Liver (tissue), 9 donors: ENCODE measurements around the gene ARHGEF40. TPM values are rescaled to one million over a fixed set of nuclear protein-coding genes. Genes with fewer than 3 reads are reported as not detected.
A peak's percentile ranks its signal among the peaks of the same experiment; 100 is the strongest.

ENCODE experiments used
- DNase-seq: peaks from one replicate; pipeline ENCODE4 v3.0.0-alpha.2; 2017; ENCODE audit warnings: low spot score
- H3K27ac ChIP-seq, 2 donors: one replicate each; pipeline ENCODE4 v1.7.0; 2013; ENCODE audit warnings: inconsistent platforms in 2 of 2, low read length in 2 of 2, control low read depth in 1 of 2, low read depth in 1 of 2, mild to moderate bottlenecking in 1 of 2
- H3K27me3 ChIP-seq, 4 donors: one replicate each; pipeline versions ENCODE4 v1.6.1 to v1.7.0; 2013; ENCODE audit warnings: low read length in 3 of 4, inconsistent platforms in 1 of 4, mild to moderate bottlenecking in 1 of 4, moderate library complexity in 1 of 4; ENCODE audit not compliant: control insufficient read depth in 4 of 4, insufficient read depth in 4 of 4
- H3K36me3 ChIP-seq, 4 donors: one replicate each; pipeline versions ENCODE4 v1.6.1 to v1.7.0; 2013; ENCODE audit warnings: low read length in 3 of 4, mild to moderate bottlenecking in 3 of 4, low read depth in 1 of 4, moderate library complexity in 1 of 4; ENCODE audit not compliant: control insufficient read depth in 4 of 4, insufficient read depth in 3 of 4
- H3K4me1 ChIP-seq, 4 donors: one replicate each; pipeline versions ENCODE4 v1.6.1 to v1.7.0; 2013; ENCODE audit warnings: low read length in 3 of 4, mild to moderate bottlenecking in 3 of 4, moderate library complexity in 1 of 4; ENCODE audit not compliant: control insufficient read depth in 4 of 4, insufficient read depth in 4 of 4
- H3K4me3 ChIP-seq, 3 donors: one replicate each; pipeline versions ENCODE4 v1.6.1 to v1.7.0; 2013; ENCODE audit warnings: low read length in 3 of 3, control low read depth in 1 of 3, low read depth in 1 of 3, mild to moderate bottlenecking in 1 of 3
- H3K9ac ChIP-seq, 2 donors: one replicate each; pipeline ENCODE4 v1.7.0; 2013; ENCODE audit warnings: low read length in 2 of 2, mild to moderate bottlenecking in 2 of 2, moderate library complexity in 2 of 2, control low read depth in 1 of 2, low read depth in 1 of 2
- H3K9me3 ChIP-seq, 4 donors: one replicate each; pipeline versions ENCODE4 v1.6.1 to v1.7.0; 2013; ENCODE audit warnings: low read length in 3 of 4; ENCODE audit not compliant: control insufficient read depth in 4 of 4
- EGR1 ChIP-seq, 2 donors: IDR thresholded peaks; 2 replicates each; pipeline ENCODE4 v1.6.1; 2016 to 2018; ENCODE audit warnings: antibody characterized with exemption in 2 of 2, low read depth in 2 of 2
- FOXA1 ChIP-seq: IDR thresholded peaks from 2 replicates; pipeline ENCODE4 v1.6.1; 2016; ENCODE audit warnings: antibody characterized with exemption
- FOXA2 ChIP-seq: IDR thresholded peaks from 2 replicates; pipeline ENCODE4 v1.6.1; 2016; ENCODE audit warnings: antibody characterized with exemption
- GABPA ChIP-seq, 2 donors: IDR thresholded peaks in 1 of 2; conservative IDR thresholded peaks in 1 of 2; 2 replicates each; pipeline ENCODE4 v1.6.1; 2016; ENCODE audit warnings: antibody characterized with exemption in 2 of 2, mild to moderate bottlenecking in 1 of 2, moderate library complexity in 1 of 2
- HNF4A ChIP-seq, 2 donors: conservative IDR thresholded peaks; 2 replicates each; pipeline ENCODE4 v1.6.1; 2016; ENCODE audit warnings: antibody characterized with exemption in 2 of 2, mild to moderate bottlenecking in 2 of 2
- HNF4G ChIP-seq: IDR thresholded peaks from 2 replicates; pipeline ENCODE4 v1.6.1; 2016; ENCODE audit warnings: antibody characterized with exemption
- JUND ChIP-seq, 2 donors: IDR thresholded peaks; 2 replicates each; pipeline ENCODE4 v1.6.1; 2016; ENCODE audit warnings: antibody characterized with exemption in 2 of 2
- NR2F2 ChIP-seq: IDR thresholded peaks from 2 replicates; pipeline ENCODE4 v1.6.1; 2016; ENCODE audit warnings: antibody characterized with exemption
- RAD21 ChIP-seq, 2 donors: IDR thresholded peaks; 2 replicates each; pipeline ENCODE4 v1.6.1; 2016; ENCODE audit warnings: antibody characterized with exemption in 2 of 2, mild to moderate bottlenecking in 2 of 2
- RXRA ChIP-seq, 2 donors: IDR thresholded peaks; 2 replicates each; pipeline ENCODE4 v1.6.1; 2017 to 2018; ENCODE audit warnings: antibody characterized with exemption in 2 of 2, mild to moderate bottlenecking in 1 of 2
- SP1 ChIP-seq: IDR thresholded peaks from 2 replicates; pipeline ENCODE4 v1.6.1; 2018; ENCODE audit warnings: antibody characterized with exemption, mild to moderate bottlenecking
- TAF1 ChIP-seq: conservative IDR thresholded peaks from 2 replicates; pipeline ENCODE4 v1.6.1; 2016; ENCODE audit warnings: antibody characterized with exemption, mild to moderate bottlenecking
- YY1 ChIP-seq: IDR thresholded peaks from 2 replicates; pipeline ENCODE4 v1.6.1; 2016; ENCODE audit warnings: antibody characterized with exemption, mild to moderate bottlenecking
- WGBS: extraction: QIAGEN DNeasy Blood & Tissue Kit; methylation state at CpG from one replicate; pipeline ENCODE4 v1.1.7; 2013; 5-methylcytosine and 5-hydroxymethylcytosine counted together
- polyA plus RNA-seq, 2 donors: library from polyadenylated mRNA; stranded (reverse) in 1 of 2; unstranded in 1 of 2; fragments of 200-250 nt in 1 of 2; fragments of >200 nt in 1 of 2; fragmentation: Nextera tagmentation in 1 of 2; extraction: Ambion mirVana in 1 of 2; gene quantifications; one replicate each; pipeline versions ENCODE4 v1.2.1 to v1.2.3, GENCODE V29; 2013 to 2015
- total RNA-seq, 2 donors: library from RNA; depleted of rRNA; stranded (reverse); fragments of >200 nt; gene quantifications; one replicate each; pipeline ENCODE4 v1.2.3, GENCODE V29; 2014
- TF ChIP-seq, protein P1 (sequence below): IDR thresholded peaks from 2 replicates; pipeline ENCODE4 v1.6.1; 2016; ENCODE audit warnings: antibody characterized with exemption
- TF ChIP-seq, protein P2 (sequence below): IDR thresholded peaks from 2 replicates; pipeline ENCODE4 v1.6.1; 2016; ENCODE audit warnings: antibody characterized with exemption
- TF ChIP-seq, protein P3 (sequence below): IDR thresholded peaks from 2 replicates; pipeline ENCODE4 v1.6.1; 2016; ENCODE audit warnings: antibody characterized with exemption
- TF ChIP-seq, protein P4 (sequence below): IDR thresholded peaks from 2 replicates; pipeline ENCODE4 v1.6.1; 2016; ENCODE audit warnings: antibody characterized with exemption, mild to moderate bottlenecking
- TF ChIP-seq, protein P5 (sequence below): fragments of 150-350 bp; IDR thresholded peaks from 2 replicates; pipeline ENCODE4 v1.5.1; 2017; ENCODE audit warnings: improper control_type of control experiment, low read depth, low read length; ENCODE audit not compliant: missing input control
- donor health status: healthy.
- donor health status: healthy.
- donor health status: healthy.
- donor health status: healthy.
- donor health status: healthy.

The ARHGEF40 gene
- total and polyA plus RNA-seq, 4 donors = 9.3 to 42.5 (median 16.9) TPM

DNA sequence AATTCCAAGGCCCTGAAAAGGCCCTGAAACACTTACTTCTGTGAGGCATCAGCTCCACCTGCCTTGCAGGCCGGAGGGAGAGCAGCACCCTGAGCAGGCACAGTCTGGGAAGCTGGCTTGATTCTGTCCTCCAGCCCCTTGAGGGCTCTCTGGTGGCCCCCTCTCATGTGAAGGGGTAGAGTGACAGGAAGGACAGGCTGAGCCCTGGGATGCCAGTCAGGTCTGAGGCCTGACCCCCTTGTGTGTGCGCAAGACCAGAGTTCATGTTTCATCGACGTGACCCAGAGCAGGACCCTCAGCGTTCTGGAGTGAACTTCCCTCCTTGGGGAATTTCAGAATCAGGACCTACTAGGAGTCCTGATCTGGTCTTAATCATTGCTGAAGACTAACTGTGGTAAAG lies 11.2 kb upstream of the ARHGEF40 start:
- Histone ChIP-seq H3K27ac (no peak overlapping the region), H3K36me3 (no peaks in the 10 kb centered on the region), H3K4me3 (no peak overlapping the region), H3K27me3 (no peaks in the 10 kb centered on the region), H3K9ac (no peak overlapping the region), H3K9me3 (no peaks in the 10 kb centered on the region), H3K4me1 (peaks cover 8 to 61% (median 51%) of the 10 kb centered on the region in 4 donors)
- TF ChIP-seq, protein P1, sequence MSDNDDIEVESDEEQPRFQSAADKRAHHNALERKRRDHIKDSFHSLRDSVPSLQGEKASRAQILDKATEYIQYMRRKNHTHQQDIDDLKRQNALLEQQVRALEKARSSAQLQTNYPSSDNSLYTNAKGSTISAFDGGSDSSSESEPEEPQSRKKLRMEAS = no peak
- TF ChIP-seq EGR1 (IDR thresholded peaks at IDR 0.05; ENCODE audit: low read depth in 2 of 2) (no peak), HNF4A (conservative IDR thresholded peaks at IDR 0.05) (no peak), RXRA (IDR thresholded peaks at IDR 0.05) (no peak), RAD21 (IDR thresholded peaks at IDR 0.05) (no peak), TAF1 (no peak), GABPA (IDR thresholded peaks at IDR 0.05 in 1 of 2, conservative IDR thresholded peaks at IDR 0.05 in 1 of 2) (no peak), YY1 (no peak), NR2F2 (no peak), SP1 (no peak)
- TF ChIP-seq, protein P2, sequence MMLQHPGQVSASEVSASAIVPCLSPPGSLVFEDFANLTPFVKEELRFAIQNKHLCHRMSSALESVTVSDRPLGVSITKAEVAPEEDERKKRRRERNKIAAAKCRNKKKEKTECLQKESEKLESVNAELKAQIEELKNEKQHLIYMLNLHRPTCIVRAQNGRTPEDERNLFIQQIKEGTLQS = no peak
- TF ChIP-seq, protein P3, sequence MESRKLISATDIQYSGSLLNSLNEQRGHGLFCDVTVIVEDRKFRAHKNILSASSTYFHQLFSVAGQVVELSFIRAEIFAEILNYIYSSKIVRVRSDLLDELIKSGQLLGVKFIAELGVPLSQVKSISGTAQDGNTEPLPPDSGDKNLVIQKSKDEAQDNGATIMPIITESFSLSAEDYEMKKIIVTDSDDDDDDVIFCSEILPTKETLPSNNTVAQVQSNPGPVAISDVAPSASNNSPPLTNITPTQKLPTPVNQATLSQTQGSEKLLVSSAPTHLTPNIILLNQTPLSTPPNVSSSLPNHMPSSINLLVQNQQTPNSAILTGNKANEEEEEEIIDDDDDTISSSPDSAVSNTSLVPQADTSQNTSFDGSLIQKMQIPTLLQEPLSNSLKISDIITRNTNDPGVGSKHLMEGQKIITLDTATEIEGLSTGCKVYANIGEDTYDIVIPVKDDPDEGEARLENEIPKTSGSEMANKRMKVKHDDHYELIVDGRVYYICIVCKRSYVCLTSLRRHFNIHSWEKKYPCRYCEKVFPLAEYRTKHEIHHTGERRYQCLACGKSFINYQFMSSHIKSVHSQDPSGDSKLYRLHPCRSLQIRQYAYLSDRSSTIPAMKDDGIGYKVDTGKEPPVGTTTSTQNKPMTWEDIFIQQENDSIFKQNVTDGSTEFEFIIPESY = no peak
- WGBS = 87% methylated on average over 5 of the region's 5 CpGs
- no peak for DNase-seq

DNA sequence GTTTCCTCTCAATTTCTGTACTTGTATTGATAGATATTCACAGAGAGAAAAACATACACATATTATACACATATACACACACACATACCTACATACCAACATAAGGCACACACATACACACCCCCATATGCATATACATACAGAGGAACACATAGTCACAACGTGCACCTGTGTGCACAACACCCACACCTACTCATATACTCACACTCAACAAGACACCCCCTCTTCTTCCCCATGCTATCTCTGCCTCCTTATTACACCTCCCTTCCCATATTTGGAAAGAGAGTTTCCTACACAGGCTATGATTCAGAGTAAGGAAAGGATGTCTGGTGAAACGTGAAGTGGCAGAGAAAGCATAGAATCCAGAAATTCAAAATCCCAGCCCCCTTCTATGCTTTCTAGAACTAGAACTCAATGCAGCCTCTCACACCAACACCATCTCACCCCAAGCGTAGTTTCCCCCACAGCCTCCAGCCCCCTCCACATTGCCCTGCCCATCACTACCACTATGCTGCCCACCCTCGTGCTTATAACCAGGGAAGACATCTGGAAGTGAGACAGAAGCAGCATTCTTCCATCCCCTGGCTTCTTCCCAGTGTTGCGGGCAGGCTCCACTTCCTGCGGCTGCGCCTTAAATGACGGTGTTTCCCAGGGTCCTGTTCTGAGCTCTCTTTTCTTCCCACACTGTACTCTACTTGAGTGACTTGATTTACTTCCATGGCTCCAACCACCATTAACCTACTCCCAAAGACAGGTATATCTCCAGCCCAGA lies 10.1 kb upstream of the ARHGEF40 start:
- DNase-seq = no peak
- Histone ChIP-seq H3K36me3 (no peaks in the 10 kb centered on the region), H3K4me1 (peaks cover 10 to 50% (median 46%) of the 10 kb centered on the region in 4 donors), H3K4me3 (peak overlapping the region; percentile 23 to 67 (median 47)), H3K9ac (peak overlapping the region in 1 of 2 donors; percentile 76), H3K9me3 (no peaks in the 10 kb centered on the region), H3K27ac (peak overlapping the region; percentile 85 to 93), H3K27me3 (no peaks in the 10 kb centered on the region)
- TF ChIP-seq YY1 (no peak), HNF4G (no peak), FOXA1 (no peak), JUND (IDR thresholded peaks at IDR 0.05) (no peak), RXRA (IDR thresholded peaks at IDR 0.05) (no peak), FOXA2 (no peak), SP1 (no peak), NR2F2 (no peak), HNF4A (conservative IDR thresholded peaks at IDR 0.05) (no peak), RAD21 (IDR thresholded peaks at IDR 0.05) (no peak), TAF1 (no peak), EGR1 (IDR thresholded peaks at IDR 0.05; ENCODE audit: low read depth in 2 of 2) (no peak), GABPA (IDR thresholded peaks at IDR 0.05 in 1 of 2, conservative IDR thresholded peaks at IDR 0.05 in 1 of 2) (no peak)
- TF ChIP-seq, protein P4, sequence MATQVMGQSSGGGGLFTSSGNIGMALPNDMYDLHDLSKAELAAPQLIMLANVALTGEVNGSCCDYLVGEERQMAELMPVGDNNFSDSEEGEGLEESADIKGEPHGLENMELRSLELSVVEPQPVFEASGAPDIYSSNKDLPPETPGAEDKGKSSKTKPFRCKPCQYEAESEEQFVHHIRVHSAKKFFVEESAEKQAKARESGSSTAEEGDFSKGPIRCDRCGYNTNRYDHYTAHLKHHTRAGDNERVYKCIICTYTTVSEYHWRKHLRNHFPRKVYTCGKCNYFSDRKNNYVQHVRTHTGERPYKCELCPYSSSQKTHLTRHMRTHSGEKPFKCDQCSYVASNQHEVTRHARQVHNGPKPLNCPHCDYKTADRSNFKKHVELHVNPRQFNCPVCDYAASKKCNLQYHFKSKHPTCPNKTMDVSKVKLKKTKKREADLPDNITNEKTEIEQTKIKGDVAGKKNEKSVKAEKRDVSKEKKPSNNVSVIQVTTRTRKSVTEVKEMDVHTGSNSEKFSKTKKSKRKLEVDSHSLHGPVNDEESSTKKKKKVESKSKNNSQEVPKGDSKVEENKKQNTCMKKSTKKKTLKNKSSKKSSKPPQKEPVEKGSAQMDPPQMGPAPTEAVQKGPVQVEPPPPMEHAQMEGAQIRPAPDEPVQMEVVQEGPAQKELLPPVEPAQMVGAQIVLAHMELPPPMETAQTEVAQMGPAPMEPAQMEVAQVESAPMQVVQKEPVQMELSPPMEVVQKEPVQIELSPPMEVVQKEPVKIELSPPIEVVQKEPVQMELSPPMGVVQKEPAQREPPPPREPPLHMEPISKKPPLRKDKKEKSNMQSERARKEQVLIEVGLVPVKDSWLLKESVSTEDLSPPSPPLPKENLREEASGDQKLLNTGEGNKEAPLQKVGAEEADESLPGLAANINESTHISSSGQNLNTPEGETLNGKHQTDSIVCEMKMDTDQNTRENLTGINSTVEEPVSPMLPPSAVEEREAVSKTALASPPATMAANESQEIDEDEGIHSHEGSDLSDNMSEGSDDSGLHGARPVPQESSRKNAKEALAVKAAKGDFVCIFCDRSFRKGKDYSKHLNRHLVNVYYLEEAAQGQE = no peak
- TF ChIP-seq, protein P3 = no peak
- TF ChIP-seq, protein P5, sequence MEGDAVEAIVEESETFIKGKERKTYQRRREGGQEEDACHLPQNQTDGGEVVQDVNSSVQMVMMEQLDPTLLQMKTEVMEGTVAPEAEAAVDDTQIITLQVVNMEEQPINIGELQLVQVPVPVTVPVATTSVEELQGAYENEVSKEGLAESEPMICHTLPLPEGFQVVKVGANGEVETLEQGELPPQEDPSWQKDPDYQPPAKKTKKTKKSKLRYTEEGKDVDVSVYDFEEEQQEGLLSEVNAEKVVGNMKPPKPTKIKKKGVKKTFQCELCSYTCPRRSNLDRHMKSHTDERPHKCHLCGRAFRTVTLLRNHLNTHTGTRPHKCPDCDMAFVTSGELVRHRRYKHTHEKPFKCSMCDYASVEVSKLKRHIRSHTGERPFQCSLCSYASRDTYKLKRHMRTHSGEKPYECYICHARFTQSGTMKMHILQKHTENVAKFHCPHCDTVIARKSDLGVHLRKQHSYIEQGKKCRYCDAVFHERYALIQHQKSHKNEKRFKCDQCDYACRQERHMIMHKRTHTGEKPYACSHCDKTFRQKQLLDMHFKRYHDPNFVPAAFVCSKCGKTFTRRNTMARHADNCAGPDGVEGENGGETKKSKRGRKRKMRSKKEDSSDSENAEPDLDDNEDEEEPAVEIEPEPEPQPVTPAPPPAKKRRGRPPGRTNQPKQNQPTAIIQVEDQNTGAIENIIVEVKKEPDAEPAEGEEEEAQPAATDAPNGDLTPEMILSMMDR = no peak
- TF ChIP-seq, protein P1 = no peak
- TF ChIP-seq, protein P2 = no peak
- WGBS = 77% methylated on average over 8 of the region's 8 CpGs
